GM12878 (cell line): ENCODE data around the gene INSRR. TPM values are rescaled to one million over a fixed set of nuclear protein-coding genes. Genes with fewer than 3 reads are reported as not detected.

Experiments used
- BRCA1 ChIP-seq: IDR thresholded peaks from 2 replicates; pipeline ENCODE4 v1.6.1; 2011; ENCODE audit warnings: low read depth, low read length, improper control_type of control experiment
- EGR1 ChIP-seq, 2 experiments: IDR thresholded peaks; 1 replicate in 1 of 2; 2 replicates in 1 of 2; pipeline ENCODE4 v1.6.1; 2011 to 2012; ENCODE audit warnings: low read depth in 2 of 2, low read length in 2 of 2, borderline replicate concordance in 1 of 2, mild to moderate bottlenecking in 1 of 2, moderate library complexity in 1 of 2
- EP300 ChIP-seq, 2 experiments: fragments of 150-350 bp in 1 of 2; IDR thresholded peaks; 2 replicates each; pipeline ENCODE4 v1.6.1; 2011 to 2012; ENCODE audit warnings: low read depth in 2 of 2, low read length in 2 of 2, borderline replicate concordance in 1 of 2, improper control_type of control experiment in 1 of 2, inconsistent platforms in 1 of 2; ENCODE audit not compliant: control insufficient read depth in 1 of 2
- FOXM1 ChIP-seq: IDR thresholded peaks from 2 replicates; pipeline ENCODE4 v1.6.1; 2012; ENCODE audit warnings: low read depth, mild to moderate bottlenecking, inconsistent platforms, low read length, moderate library complexity
- HCFC1 ChIP-seq: fragments of 150-350 bp; IDR thresholded peaks from 2 replicates; pipeline ENCODE4 v1.6.1; 2014; ENCODE audit warnings: low read length
- MLLT1 ChIP-seq: fragments of 450-650 bp; IDR thresholded peaks from 2 replicates; pipeline ENCODE4 v1.6.1; 2016; ENCODE audit warnings: mild to moderate bottlenecking
- MTA2 ChIP-seq: fragments of 450-650 bp; IDR thresholded peaks from 2 replicates; pipeline ENCODE4 v1.6.1; 2016; ENCODE audit warnings: low read depth, mild to moderate bottlenecking, moderate library complexity
- NR2F1 ChIP-seq: fragments of 450-650 bp; conservative IDR thresholded peaks from 2 replicates; pipeline ENCODE4 v1.6.1; 2017; ENCODE audit warnings: mild to moderate bottlenecking
- PAX5 ChIP-seq: IDR thresholded peaks from 2 replicates; pipeline ENCODE4 v1.6.1; 2011; ENCODE audit warnings: low read depth, low read length, borderline replicate concordance
- RELB ChIP-seq: fragments of 450-650 bp; IDR thresholded peaks from 2 replicates; pipeline ENCODE4 v1.6.1; 2017; ENCODE audit warnings: low read depth, mild to moderate bottlenecking, moderate library complexity
- SIN3A ChIP-seq: IDR thresholded peaks from 2 replicates; pipeline ENCODE4 v1.6.1; 2012; ENCODE audit warnings: low read depth, low read length, improper control_type of control experiment
- SPI1 ChIP-seq: IDR thresholded peaks from 2 replicates; pipeline ENCODE4 v1.6.1; 2011; ENCODE audit warnings: low read depth, mild to moderate bottlenecking, low read length, moderate library complexity, borderline replicate concordance; ENCODE audit not compliant: insufficient read depth
- SREBF2 ChIP-seq: IDR thresholded peaks from 2 replicates; pipeline ENCODE4 v1.6.1; 2012; ENCODE audit warnings: mild to moderate bottlenecking, low read length
- USF1 ChIP-seq: IDR thresholded peaks from 2 replicates; pipeline ENCODE4 v1.6.1; 2011; ENCODE audit warnings: borderline replicate concordance, low read depth, mild to moderate bottlenecking, moderate library complexity, mixed read lengths, low read length; ENCODE audit not compliant: insufficient read depth; ENCODE audit errors: extremely low read length
- YY1 ChIP-seq: IDR thresholded peaks from 2 replicates; pipeline ENCODE4 v1.6.1; 2011; ENCODE audit warnings: low read depth, mild to moderate bottlenecking, low read length
- ZBTB11 ChIP-seq: fragments of 450-650 bp; formaldehyde crosslinking; IDR thresholded peaks from 2 replicates; pipeline ENCODE4 v1.5.0; 2022; ENCODE audit warnings: mild to moderate bottlenecking, missing genetic modification characterization
- ZBTB33 ChIP-seq: fragments of 450-650 bp; IDR thresholded peaks from 2 replicates; pipeline ENCODE4 v1.6.1; 2017; ENCODE audit warnings: mild to moderate bottlenecking
- ZNF217 ChIP-seq: fragments of 450-650 bp; IDR thresholded peaks from 2 replicates; pipeline ENCODE4 v1.6.1; 2017; ENCODE audit warnings: antibody characterized with exemption, mild to moderate bottlenecking
- ZNF274 ChIP-seq: IDR thresholded peaks from one replicate; pipeline ENCODE4 v1.8.0; 2011; ENCODE audit not compliant: insufficient read length, insufficient read depth
- polyA plus RNA-seq, 11 experiments: library from polyadenylated mRNA; depleted of rRNA in 4 of 11; unstranded in 6 of 11; stranded (reverse) in 5 of 11; fragments of >200 nt; fragmentation: Nextera tagmentation in 4 of 11; fragmentation: Illumina TruSeq in 1 of 11; extraction: Ambion mirVana in 4 of 11; extraction: Trizol in 1 of 11; gene quantifications; 1 replicate in 1 of 11; 2 replicates in 10 of 11; pipeline versions ENCODE4 v1.2.1 to v1.2.3, GENCODE V29; 2011 to 2016; ENCODE audit warnings: inconsistent platforms in 2 of 11, missing spikeins in 2 of 11, low read depth in 1 of 11
- total RNA-seq, 4 experiments: library from RNA; depleted of rRNA in 3 of 4; stranded (reverse); fragments of >200 nt in 3 of 4; fragmentation: Illumina TruSeq in 1 of 4; extraction: Trizol in 1 of 4; gene quantifications; 2 replicates each; pipeline versions ENCODE4 v1.2.1 to v1.2.3, GENCODE V29; 2013 to 2021
- TF ChIP-seq, protein P1 (sequence below): IDR thresholded peaks from 2 replicates; pipeline ENCODE4 v1.6.1; 2011; ENCODE audit warnings: low read depth, mild to moderate bottlenecking, low read length, moderate library complexity, borderline replicate concordance; ENCODE audit errors: extremely low read depth

The INSRR gene
- total and polyA plus RNA-seq, 10 of the 15 experiments (the other 5 are each of a cell fraction or from before 2014, with no cell fraction given) = 0.01 TPM; not detected in 9

DNA sequence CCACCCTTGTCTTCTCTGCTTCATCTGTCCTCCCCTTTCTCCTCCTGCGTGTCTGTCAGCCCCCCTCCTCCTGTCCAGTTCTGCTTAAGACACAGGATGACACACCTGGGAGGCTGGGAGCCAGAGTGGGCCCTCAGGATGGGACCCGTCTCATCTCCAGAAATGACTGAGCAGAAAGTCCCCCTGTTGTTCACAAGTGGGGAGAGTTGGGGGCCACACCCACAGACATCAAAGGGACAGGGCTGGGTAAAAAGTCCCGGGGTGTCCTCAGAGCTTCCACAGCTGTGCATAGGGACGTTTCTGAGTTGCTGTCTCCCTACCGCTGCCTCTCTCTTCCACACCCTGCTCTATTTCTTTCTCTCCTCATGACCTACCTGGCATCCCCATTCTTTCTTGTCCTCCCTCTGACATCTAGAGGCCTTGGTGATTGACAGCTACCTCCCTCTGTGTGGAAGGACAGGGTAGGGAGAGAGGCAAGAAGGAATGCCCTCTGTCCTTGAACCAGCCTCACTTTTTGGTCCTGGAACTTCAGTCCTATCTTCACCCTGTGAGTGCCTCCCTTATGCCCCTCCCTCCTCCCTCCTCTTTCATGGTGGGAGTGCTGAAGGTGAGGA lies 22.8 kb downstream of the INSRR start (continued):
- TF ChIP-seq MLLT1 = no peak
- TF ChIP-seq SPI1 = peak; percentile 32; the same call in 1 of the 2 replicates
- TF ChIP-seq ZNF274 = no peak
- TF ChIP-seq NR2F1 = no peak
- TF ChIP-seq EP300 (IDR thresholded peaks at IDR 0.05; ENCODE audit: borderline replicate concordance in 1 of 2, control insufficient read depth in 1 of 2, low read depth in 2 of 2, low read length in 2 of 2) = peak in 1 of 2 experiments; percentile 21; a peak in 2 of 4 replicates
- peak; percentile 46 for TF ChIP-seq MTA2
- TF ChIP-seq YY1 = 0 out of 2 replicates have a peak, but pooled peaks have one; percentile 20
- TF ChIP-seq SIN3A = no peak
- TF ChIP-seq RELB = peak; percentile 97
- peak; percentile 84; the same call in 1 of the 2 replicates for TF ChIP-seq FOXM1
- no peak for TF ChIP-seq SREBF2
- no peak for TF ChIP-seq ZNF217
- peak; percentile 68; the same call in 1 of the 2 replicates for TF ChIP-seq PAX5
- TF ChIP-seq, protein P1, sequence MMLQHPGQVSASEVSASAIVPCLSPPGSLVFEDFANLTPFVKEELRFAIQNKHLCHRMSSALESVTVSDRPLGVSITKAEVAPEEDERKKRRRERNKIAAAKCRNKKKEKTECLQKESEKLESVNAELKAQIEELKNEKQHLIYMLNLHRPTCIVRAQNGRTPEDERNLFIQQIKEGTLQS = no peak
- no peak for TF ChIP-seq ZBTB33
- no peak for TF ChIP-seq EGR1 (IDR thresholded peaks at IDR 0.05; ENCODE audit: borderline replicate concordance in 1 of 2, low read depth in 2 of 2, low read length in 2 of 2)
- no peak for TF ChIP-seq ZBTB11 (CRISPR knock-in tag)
- no peak for TF ChIP-seq USF1
- no peak for TF ChIP-seq HCFC1
- TF ChIP-seq BRCA1 = no peak
